Endodermal cell (in vitro differentiated cells): ENCODE results near the gene PRPH2. TPM values are rescaled to one million over a fixed set of nuclear protein-coding genes. Genes with fewer than 3 reads are reported as not detected.

ENCODE experiments used
- DNase-seq: peaks from one replicate; pipeline ENCODE4 v3.0.0-alpha.2; 2017
- H3K27ac ChIP-seq: 2 replicates; pipeline ENCODE4 v1.5.1; 2013; ENCODE audit warnings: mild to moderate bottlenecking, low read depth, low read length, moderate library complexity
- H3K27me3 ChIP-seq: 2 replicates; pipeline ENCODE4 v1.6.1; 2013; ENCODE audit warnings: mild to moderate bottlenecking, low read length, moderate library complexity; ENCODE audit not compliant: insufficient read depth, control insufficient read depth, poor library complexity, severe bottlenecking
- H3K36me3 ChIP-seq: 2 replicates; pipeline ENCODE4 v1.7.0; 2013; ENCODE audit warnings: mild to moderate bottlenecking, low read length, moderate library complexity; ENCODE audit not compliant: control insufficient read depth, insufficient read depth
- H3K4me1 ChIP-seq: one replicate; pipeline ENCODE4 v1.7.0; 2013; ENCODE audit warnings: low read length; ENCODE audit not compliant: control insufficient read depth, insufficient read depth
- H3K4me3 ChIP-seq: 2 replicates; pipeline ENCODE4 v1.5.1; 2013; ENCODE audit warnings: mild to moderate bottlenecking, low read length, moderate library complexity
- H3K9ac ChIP-seq: 2 replicates; pipeline ENCODE4 v1.6.1; 2013; ENCODE audit warnings: mild to moderate bottlenecking, low read length, moderate library complexity; ENCODE audit not compliant: poor library complexity, severe bottlenecking; ENCODE audit errors: extremely low read depth
- H3K9me3 ChIP-seq: 2 replicates; pipeline ENCODE4 v1.6.1; 2013; ENCODE audit warnings: mild to moderate bottlenecking, low read length, moderate library complexity; ENCODE audit not compliant: control insufficient read depth
- H3K27ac Mint-ChIP-seq: 2 replicates; pipeline ENCODE4 v1.8.0; 2020; ENCODE audit warnings: mixed read lengths
- H3K27me3 Mint-ChIP-seq: 2 replicates; pipeline ENCODE4 v1.8.0; 2021; ENCODE audit warnings: mild to moderate bottlenecking, mixed read lengths; ENCODE audit not compliant: insufficient read depth
- H3K36me3 Mint-ChIP-seq: 2 replicates; pipeline ENCODE4 v1.8.0; 2020; ENCODE audit warnings: low read depth, mixed read lengths
- H3K4me1 Mint-ChIP-seq: 2 replicates; pipeline ENCODE4 v1.8.0; 2020; ENCODE audit warnings: mixed read lengths
- H3K4me3 Mint-ChIP-seq: 2 replicates; pipeline ENCODE4 v1.8.0; 2020; ENCODE audit warnings: mild to moderate bottlenecking, moderate library complexity, mixed read lengths
- H3K9me3 Mint-ChIP-seq: 2 replicates; pipeline ENCODE4 v1.8.0; 2020; ENCODE audit warnings: mild to moderate bottlenecking, mixed read lengths
- WGBS, 2 experiments: methylation state at CpG; one replicate each; pipeline versions ENCODE4 v1.1.5 to v1.1.7; 2013; ENCODE audit warnings: missing lambda C conversion rate in 2 of 2, mixed read lengths in 1 of 2; ENCODE audit not compliant: insufficient coverage in 1 of 2, insufficient read length in 1 of 2; 5-methylcytosine and 5-hydroxymethylcytosine counted together
- total RNA-seq, 2 donors: library from RNA; stranded (reverse); fragmentation: NEBNext Ultra II Directional in 1 of 2; extraction: Animal tissue kit (Norgen Biotek cat#: 25700) in 1 of 2; gene quantifications; 2 replicates in 1 of 2; 3 replicates in 1 of 2; pipeline ENCODE4 v1.2.1, GENCODE V29; 2021
- TF ChIP-seq, protein P1 (sequence below): fragments of 200-600 bp; sonication (generic); conservative IDR thresholded peaks from 2 replicates; pipeline ENCODE4 v1.5.0; 2021; ENCODE audit warnings: antibody characterized with exemption, mild to moderate bottlenecking

PRPH2 gene
- total RNA-seq, 2 donors from 2014 or later, result 0.35 to 0.40 TPM

DNA sequence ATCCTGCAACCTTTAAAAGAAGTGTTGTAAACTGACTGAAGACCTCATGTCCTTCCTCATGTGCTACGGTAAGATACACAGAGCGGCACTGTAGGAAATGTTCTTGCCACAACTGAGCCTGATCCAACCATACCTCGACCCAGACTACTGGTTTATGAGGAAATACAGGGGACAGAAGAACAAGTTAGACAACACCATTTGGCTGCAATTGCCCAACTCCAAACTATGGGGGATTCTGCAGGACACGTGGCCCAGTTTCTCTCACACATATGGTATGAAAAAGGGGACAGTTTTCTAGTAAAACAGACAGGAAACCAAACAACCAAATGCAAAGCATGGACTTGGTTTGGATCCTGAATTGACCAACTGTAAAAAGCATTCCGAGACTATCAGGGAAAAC is 10.5 kb downstream of the PRPH2 start:
- Histone ChIP-seq H3K36me3 (no peaks in the 10 kb centered on the region), H3K9ac (no peak overlapping the region), H3K27ac (no peak overlapping the region), H3K9me3 (peaks cover 27% of the 10 kb centered on the region), H3K4me3 (peak overlapping the region; percentile 50), H3K27me3 (no peaks in the 10 kb centered on the region), H3K4me1 (peaks cover 10% of the 10 kb centered on the region)
- no peak for DNase-seq
- Mint-ChIP-seq H3K27ac (no peak overlapping the region), H3K4me1 (peaks cover 18% of the 10 kb centered on the region), H3K9me3 (peaks cover 20% of the 10 kb centered on the region), H3K36me3 (peaks cover 12% of the 10 kb centered on the region), H3K4me3 (no peak overlapping the region), H3K27me3 (no peaks in the 10 kb centered on the region)
- TF ChIP-seq, protein P1, sequence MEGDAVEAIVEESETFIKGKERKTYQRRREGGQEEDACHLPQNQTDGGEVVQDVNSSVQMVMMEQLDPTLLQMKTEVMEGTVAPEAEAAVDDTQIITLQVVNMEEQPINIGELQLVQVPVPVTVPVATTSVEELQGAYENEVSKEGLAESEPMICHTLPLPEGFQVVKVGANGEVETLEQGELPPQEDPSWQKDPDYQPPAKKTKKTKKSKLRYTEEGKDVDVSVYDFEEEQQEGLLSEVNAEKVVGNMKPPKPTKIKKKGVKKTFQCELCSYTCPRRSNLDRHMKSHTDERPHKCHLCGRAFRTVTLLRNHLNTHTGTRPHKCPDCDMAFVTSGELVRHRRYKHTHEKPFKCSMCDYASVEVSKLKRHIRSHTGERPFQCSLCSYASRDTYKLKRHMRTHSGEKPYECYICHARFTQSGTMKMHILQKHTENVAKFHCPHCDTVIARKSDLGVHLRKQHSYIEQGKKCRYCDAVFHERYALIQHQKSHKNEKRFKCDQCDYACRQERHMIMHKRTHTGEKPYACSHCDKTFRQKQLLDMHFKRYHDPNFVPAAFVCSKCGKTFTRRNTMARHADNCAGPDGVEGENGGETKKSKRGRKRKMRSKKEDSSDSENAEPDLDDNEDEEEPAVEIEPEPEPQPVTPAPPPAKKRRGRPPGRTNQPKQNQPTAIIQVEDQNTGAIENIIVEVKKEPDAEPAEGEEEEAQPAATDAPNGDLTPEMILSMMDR, result no peak
- WGBS, 2 experiments, result 93 to 97% methylated on average over 4 to 5 of the region's 5 CpGs

DNA sequence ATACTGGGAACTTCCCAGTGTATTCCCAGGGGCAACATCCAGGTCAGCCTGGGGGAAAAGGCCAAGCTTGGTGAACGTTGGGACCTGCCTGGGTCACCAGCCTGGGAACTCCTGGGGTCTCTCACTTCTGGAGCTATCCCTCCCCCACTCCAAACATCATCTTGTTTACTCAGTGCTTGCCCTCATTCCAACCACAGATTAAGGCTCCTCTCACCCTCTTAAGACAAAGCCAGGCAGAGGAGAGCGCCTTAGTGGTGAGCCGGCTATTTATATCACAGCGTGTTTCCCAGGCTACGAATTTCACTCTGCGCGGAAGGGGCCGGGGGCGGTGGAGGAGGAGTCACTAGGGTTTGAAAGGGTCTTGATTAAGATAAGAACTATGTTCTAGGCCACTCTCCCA is 12.1 kb downstream of the PRPH2 start:
- peaks cover 20% of the 10 kb centered on the region for H3K9me3 Mint-ChIP-seq
- peak; percentile 90 for DNase-seq
- peak overlapping the region; percentile 96 for H3K27ac Mint-ChIP-seq
- 17 to 44% methylated on average over 4 to 9 of the region's 9 CpGs for WGBS, 2 experiments
- Histone ChIP-seq H3K9ac (peak overlapping the region; percentile 66), H3K4me1 (peaks cover 10% of the 10 kb centered on the region), H3K9me3 (peaks cover 27% of the 10 kb centered on the region), H3K27ac (no peak overlapping the region), H3K27me3 (no peaks in the 10 kb centered on the region), H3K4me3 (peak overlapping the region; percentile 61), H3K36me3 (no peaks in the 10 kb centered on the region)
- peaks cover 12% of the 10 kb centered on the region for H3K36me3 Mint-ChIP-seq
- TF ChIP-seq, protein P1, result no peak
- peak overlapping the region; percentile 25 for H3K4me3 Mint-ChIP-seq
- H3K4me1 Mint-ChIP-seq, result peaks cover 18% of the 10 kb centered on the region
- H3K27me3 Mint-ChIP-seq, result no peaks in the 10 kb centered on the region

GRCh38 chr6:42709871-42710270 is 12.5 kb downstream of the PRPH2 start:
- Histone ChIP-seq H3K4me1 (peaks cover 10% of the 10 kb centered on the region), H3K27me3 (no peaks in the 10 kb centered on the region), H3K36me3 (no peaks in the 10 kb centered on the region), H3K9me3 (peaks cover 27% of the 10 kb centered on the region), H3K27ac (no peak overlapping the region), H3K9ac (peak overlapping the region; percentile 66), H3K4me3 (peak overlapping the region; percentile 61)
- peaks cover 20% of the 10 kb centered on the region for H3K9me3 Mint-ChIP-seq
- peak; percentile 64 for DNase-seq
- H3K27ac Mint-ChIP-seq, result peak overlapping the region; percentile 96
- H3K36me3 Mint-ChIP-seq, result peaks cover 12% of the 10 kb centered on the region
- H3K4me3 Mint-ChIP-seq, result peak overlapping the region; percentile 25
- H3K4me1 Mint-ChIP-seq, result peaks cover 18% of the 10 kb centered on the region
- no peaks in the 10 kb centered on the region for H3K27me3 Mint-ChIP-seq
- TF ChIP-seq, protein P1, result no peak
- WGBS, 2 experiments, result 86 to 90% methylated on average over 2 to 6 of the region's 6 CpGs
